Cortex of kidney (tissue), 1 donor: ENCODE data around the gene CSRP3.
"Not testable (repeated sequence)": the region's sequence is repeated elsewhere in the genome, so short reads cannot be mapped to it uniquely, and the experiment has no call there.

Experiments used
- DNase-seq: peaks from one replicate; lab custom pipeline; 2025; lab: John Stamatoyannopoulos, UW

Gene CSRP3

GRCh38 chr11:19185516-19186052 is 16.2 kb downstream of the CSRP3 start:
- DNase-seq = no peak

GRCh38 chr11:19185036-19185435 is 16.7 kb downstream of the CSRP3 start:
- DNase-seq = no peak

- no peak for DNase-seq
These were observed 18.1 kb downstream of the CSRP3 start for GRCh38 chr11:19183646-19184045.

- DNase-seq = no peak
These were observed 20.1 kb downstream of the CSRP3 start for GRCh38 chr11:19181531-19182261.

- no peak for DNase-seq
These were observed 25.1 kb downstream of the CSRP3 start for GRCh38 chr11:19176629-19177186.

- no peak for DNase-seq
These were observed 27.7 kb downstream of the CSRP3 start for GRCh38 chr11:19173964-19174638.

- no peak for DNase-seq
These were observed 28.6 kb downstream of the CSRP3 start for GRCh38 chr11:19173004-19173689.

GRCh38 chr11:19168090-19168489 is 33.7 kb downstream of the CSRP3 start:
- DNase-seq = no peak

- no peak for DNase-seq
These were observed 36.9 kb downstream of the CSRP3 start for GRCh38 chr11:19164881-19165280.

GRCh38 chr11:19164230-19164855 is 37.4 kb downstream of the CSRP3 start:
- no peak for DNase-seq

GRCh38 chr11:19163617-19164016 is 38.2 kb downstream of the CSRP3 start:
- DNase-seq = no peak

GRCh38 chr11:19162951-19163505 is 38.8 kb downstream of the CSRP3 start:
- no peak for DNase-seq

- no peak for DNase-seq
These were observed 40.1 kb downstream of the CSRP3 start for GRCh38 chr11:19161651-19162050.

- DNase-seq = no peak
These were observed 40.9 kb downstream of the CSRP3 start for GRCh38 chr11:19160847-19161246.

GRCh38 chr11:19156892-19157291 is 44.9 kb downstream of the CSRP3 start:
- DNase-seq = no peak

- no peak for DNase-seq
These were observed 56.5 kb downstream of the CSRP3 start for GRCh38 chr11:19145319-19145718.

- not testable (repeated sequence) for DNase-seq
These were observed 64.9 kb downstream of the CSRP3 start for GRCh38 chr11:19136884-19137283.

- no peak for DNase-seq
These were observed 67.8 kb downstream of the CSRP3 start for GRCh38 chr11:19134004-19134403.
